Measurements from ENCODE around the gene RHBDD1. TPM values are rescaled to one million over a fixed set of nuclear protein-coding genes. Genes with fewer than 3 reads are reported as not detected.

RHBDD1 gene
- total and polyA plus RNA-seq, 2 donors (not counting 3 experiments of a cell fraction or from before 2014, with no cell fraction given), result 6.8 to 19.4 TPM

- ChIA-PET POLR2A (no interaction called here), CTCF (no interaction called here)
- no peaks in the 10 kb centered on the region for H3K36me3 ChIP-seq (ENCODE audit: control insufficient read depth in 2 of 2, extremely low read depth in 1 of 2, insufficient read depth in 2 of 2, low read length in 2 of 2)
- no peak overlapping the region for H2AFZ ChIP-seq (ENCODE audit: low read depth, low read length)
- H3K79me2 ChIP-seq (ENCODE audit: control insufficient read depth, insufficient read depth, low read length), result no peaks in the 10 kb centered on the region
- H3K4me2 ChIP-seq (ENCODE audit: insufficient read depth, low read length), result no peak overlapping the region
- H4K20me1 ChIP-seq (replicated peaks; ENCODE audit: control insufficient read depth, extremely low read depth, insufficient read depth, low read length), result no peaks in the 10 kb centered on the region
- no peak for DNase-seq (ENCODE audit: low read depth, low spot score)
- no peak overlapping the region for H3K27ac ChIP-seq (ENCODE audit: insufficient read depth, low read depth, low read length)
- dilution Hi-C loops (cut with MboI; ENCODE audit: extremely low pct_ligation_motif_present, low sequenced_read_pairs), result no loop called here
- H3K4me3 ChIP-seq (replicated peaks in 1 of 3; ENCODE audit: insufficient read depth in 1 of 3, low read depth in 1 of 3, low read length in 3 of 3), result no peak overlapping the region
- no peak overlapping the region for H3K9ac ChIP-seq (replicated peaks; ENCODE audit: extremely low read depth, insufficient read depth, low read length)
- no peaks in the 10 kb centered on the region for H3K9me3 ChIP-seq (replicated peaks; ENCODE audit: control insufficient read depth, insufficient read depth, low read length)
- H3K4me1 ChIP-seq (ENCODE audit: control insufficient read depth, extremely low read depth, insufficient read depth, low read length), result no peaks in the 10 kb centered on the region
- H3K27me3 ChIP-seq (ENCODE audit: control insufficient read depth in 2 of 2, insufficient read depth in 2 of 2, low read length in 2 of 2), result no peaks in the 10 kb centered on the region
- intact Hi-C loops (cut with micrococcal nuclease), result no loop called here
- BruUV-seq (replicated peaks), result no TSS peak
- no peak for FAIRE-seq
- no peaks in the 10 kb centered on the region for H3K9me1 ChIP-seq (replicated peaks; ENCODE audit: control insufficient read depth, extremely low read depth, insufficient read depth, low read length)
- TF ChIP-seq FOS (IDR thresholded peaks at IDR 0.05; ENCODE audit: borderline replicate concordance, insufficient read depth, low read length) (no peak), MYC (IDR thresholded peaks at IDR 0.05; ENCODE audit: low read depth, low read length) (no peak), POLR2AphosphoS5 (IDR thresholded peaks at IDR 0.05; ENCODE audit: insufficient read depth, low read depth, low read length) (no peak), EZH2 (IDR thresholded peaks at IDR 0.05; ENCODE audit: borderline replicate concordance, low read depth, low read length, severe bottlenecking) (no peak)
Measured at GRCh38 chr2:226965376-226965775, 129.5 kb downstream of the RHBDD1 start.

- ChIA-PET CTCF (interaction anchor here (0.6 to 1.6 kb wide), 2 partner anchors 16 to 386 kb away, joined by 3 to 4 read pairs; no protein-coding TSS in a partner anchor), POLR2A (no interaction called here)
- DNase-seq (ENCODE audit: low read depth, low spot score), result no peak
- Histone ChIP-seq H3K9me3 (replicated peaks; ENCODE audit: control insufficient read depth, insufficient read depth, low read length) (no peaks in the 10 kb centered on the region), H3K36me3 (ENCODE audit: control insufficient read depth in 2 of 2, extremely low read depth in 1 of 2, insufficient read depth in 2 of 2, low read length in 2 of 2) (no peaks in the 10 kb centered on the region), H3K4me1 (ENCODE audit: control insufficient read depth, extremely low read depth, insufficient read depth, low read length) (no peaks in the 10 kb centered on the region), H3K79me2 (ENCODE audit: control insufficient read depth, insufficient read depth, low read length) (no peaks in the 10 kb centered on the region), H2AFZ (ENCODE audit: low read depth, low read length) (no peak overlapping the region), H3K9ac (replicated peaks; ENCODE audit: extremely low read depth, insufficient read depth, low read length) (no peak overlapping the region), H3K4me3 (replicated peaks in 1 of 3; ENCODE audit: insufficient read depth in 1 of 3, low read depth in 1 of 3, low read length in 3 of 3) (no peak overlapping the region), H3K9me1 (replicated peaks; ENCODE audit: control insufficient read depth, extremely low read depth, insufficient read depth, low read length) (no peaks in the 10 kb centered on the region), H3K4me2 (ENCODE audit: insufficient read depth, low read length) (no peak overlapping the region), H4K20me1 (replicated peaks; ENCODE audit: control insufficient read depth, extremely low read depth, insufficient read depth, low read length) (no peaks in the 10 kb centered on the region), H3K27ac (ENCODE audit: insufficient read depth, low read depth, low read length) (no peak overlapping the region), H3K27me3 (ENCODE audit: control insufficient read depth in 2 of 2, insufficient read depth in 2 of 2, low read length in 2 of 2) (no peaks in the 10 kb centered on the region)
- no peak for TF ChIP-seq MAX (IDR thresholded peaks at IDR 0.05; ENCODE audit: insufficient read depth, insufficient read length)
- TF ChIP-seq GATA2 (IDR thresholded peaks at IDR 0.05; ENCODE audit: insufficient read depth, insufficient read length, low read depth, low read length), result no peak
- TF ChIP-seq CTCF (IDR thresholded peaks at IDR 0.05; ENCODE audit: extremely low read depth in 1 of 2, insufficient read depth in 1 of 2, low read depth in 1 of 2, low read length in 2 of 2), result no peak
- no peak for TF ChIP-seq EZH2 (IDR thresholded peaks at IDR 0.05; ENCODE audit: borderline replicate concordance, low read depth, low read length, severe bottlenecking)
- no peak for TF ChIP-seq FOS (IDR thresholded peaks at IDR 0.05; ENCODE audit: borderline replicate concordance, insufficient read depth, low read length)
- no peak for TF ChIP-seq POLR2AphosphoS5 (IDR thresholded peaks at IDR 0.05; ENCODE audit: insufficient read depth, low read depth, low read length)
- no peak for TF ChIP-seq POLR2A (IDR thresholded peaks at IDR 0.05; ENCODE audit: low read depth, low read length)
- TF ChIP-seq JUN (IDR thresholded peaks at IDR 0.05; ENCODE audit: borderline replicate concordance, insufficient read depth, insufficient read length, low read depth), result no peak
- intact Hi-C loops (cut with micrococcal nuclease), result no loop called here
- no TSS peak for BruUV-seq (replicated peaks)
- FAIRE-seq, result no peak
- dilution Hi-C loops (cut with MboI; ENCODE audit: extremely low pct_ligation_motif_present, low sequenced_read_pairs), result no loop called here
Measured at GRCh38 chr2:226969417-226970080, 133.7 kb downstream of the RHBDD1 start.
